Measurements from ENCODE around the gene FAM9B.

FAM9B gene

GRCh38 chrX:8981723-8982122 lies 52.2 kb downstream of the FAM9B start:
- Histone ChIP-seq H3K4me2 (peak overlapping the region; percentile 13; the same call in 1 of the 2 replicates), H3K4me3 (IDR thresholded peaks at IDR 0.05; ENCODE audit: insufficient read depth, low read depth, low read length) (no peak overlapping the region), H3K27ac (no peak overlapping the region), H3K79me2 (ENCODE audit: insufficient read depth, low read depth) (no peaks in the 10 kb centered on the region), H3K4me1 (ENCODE audit: low read depth, poor library complexity, severe bottlenecking) (no peaks in the 10 kb centered on the region), H3K9ac (no peak overlapping the region), H3K27me3 (ENCODE audit: insufficient read depth, low read depth) (no peaks in the 10 kb centered on the region), H3K36me3 (ENCODE audit: insufficient read depth) (no peaks in the 10 kb centered on the region), H4K20me1 (ENCODE audit: insufficient read depth) (no peaks in the 10 kb centered on the region), H2AFZ (ENCODE audit: low read depth) (peak overlapping the region; percentile 34; the same call in 1 of the 2 replicates)
- TF ChIP-seq CTCF (conservative IDR thresholded peaks at IDR 0.05; ENCODE audit: low read depth, low read length): no peak

GRCh38 chrX:8980756-8981155 lies 53.2 kb downstream of the FAM9B start:
- H2AFZ ChIP-seq (ENCODE audit: low read depth): no peak overlapping the region
- H3K4me1 ChIP-seq (ENCODE audit: low read depth, poor library complexity, severe bottlenecking): no peaks in the 10 kb centered on the region
- no peaks in the 10 kb centered on the region for H4K20me1 ChIP-seq (ENCODE audit: insufficient read depth)
- H3K79me2 ChIP-seq (ENCODE audit: insufficient read depth, low read depth): no peaks in the 10 kb centered on the region
- no peaks in the 10 kb centered on the region for H3K36me3 ChIP-seq (ENCODE audit: insufficient read depth)
- H3K4me3 ChIP-seq (IDR thresholded peaks at IDR 0.05; ENCODE audit: insufficient read depth, low read depth, low read length): no peak overlapping the region
- H3K9ac ChIP-seq: no peak overlapping the region
- no peaks in the 10 kb centered on the region for H3K27me3 ChIP-seq (ENCODE audit: insufficient read depth, low read depth)
- H3K4me2 ChIP-seq: no peak overlapping the region
- no peak for TF ChIP-seq CTCF (conservative IDR thresholded peaks at IDR 0.05; ENCODE audit: low read depth, low read length)
- H3K27ac ChIP-seq: no peak overlapping the region

All from KMS-11 (cell line).